Stomach (tissue), 9 donors: ENCODE measurements around the gene NR5A1. TPM values are rescaled to one million over a fixed set of nuclear protein-coding genes. Genes with fewer than 3 reads are reported as not detected.

ENCODE experiments used
- DNase-seq, 2 donors: peaks; one replicate each; pipeline versions ENCODE4 v3.0.0 to v3.0.0-alpha.2; 2013 to 2019
- H3K27ac ChIP-seq, 5 donors: fragments of 200-600 bp in 4 of 5; sonication (generic) in 4 of 5; one replicate each; pipeline ENCODE4 v1.5.1; 2013 to 2019; ENCODE audit warnings: mild to moderate bottlenecking in 1 of 5, moderate library complexity in 1 of 5
- H3K27me3 ChIP-seq, 3 donors: fragments of 200-600 bp; sonication (generic); one replicate each; pipeline ENCODE4 v1.5.1; 2017 to 2019; ENCODE audit warnings: mixed run types in 1 of 3
- H3K36me3 ChIP-seq, 4 donors: fragments of 200-600 bp; sonication (generic); 1 replicate in 3 of 4; 2 replicates in 1 of 4; pipeline ENCODE4 v1.5.1; 2016 to 2019
- H3K4me1 ChIP-seq, 4 donors: fragments of 200-600 bp; sonication (generic); one replicate each; pipeline ENCODE4 v1.5.1; 2016 to 2019
- H3K4me3 ChIP-seq, 4 donors: fragments of 200-600 bp; sonication (generic) in 3 of 4; one replicate each; pipeline ENCODE4 v1.5.1; 2016 to 2019; ENCODE audit warnings: mild to moderate bottlenecking in 1 of 4
- H3K9me3 ChIP-seq, 4 donors: fragments of 200-600 bp; sonication (generic); one replicate each; pipeline ENCODE4 v1.5.1; 2016 to 2019
- CTCF ChIP-seq, 7 experiments: fragments of 450-650 bp in 4 of 7; fragments of 200-600 bp in 3 of 7; sonication (generic) in 3 of 7; IDR thresholded peaks; one replicate each; pipeline ENCODE4 v1.5.1; 2016 to 2019; ENCODE audit warnings: antibody characterized with exemption in 7 of 7, control low read depth in 2 of 7, mild to moderate bottlenecking in 1 of 7
- EP300 ChIP-seq: sonication (generic); formaldehyde crosslinking; IDR thresholded peaks from one replicate; pipeline ENCODE4 v1.6.1; 2017; ENCODE audit warnings: antibody characterized with exemption
- POLR2A ChIP-seq, 4 donors: fragments of 450-650 bp; IDR thresholded peaks; one replicate each; pipeline ENCODE4 v1.6.1; 2016; ENCODE audit warnings: antibody characterized with exemption in 4 of 4, control low read depth in 2 of 4, mild to moderate bottlenecking in 1 of 4, moderate library complexity in 1 of 4
- POLR2AphosphoS5 ChIP-seq, 3 donors: sonication (generic); formaldehyde crosslinking; IDR thresholded peaks; one replicate each; pipeline ENCODE4 v1.6.1; 2016; ENCODE audit warnings: antibody characterized with exemption in 3 of 3
- WGBS, 5 donors: extraction: QIAGEN DNeasy Blood & Tissue Kit in 3 of 5; methylation state at CpG; one replicate each; pipeline versions ENCODE4 v1.1.5 to v1.1.7; 2013 to 2018; 5-methylcytosine and 5-hydroxymethylcytosine counted together
- intact Hi-C: fragments of 100-400 bp; cut with DNase I; formaldehyde crosslinking; loops from one replicate; pipeline ENCODE4 v1.15.1; 2023; ENCODE audit warnings: low total_unique reads
- polyA plus RNA-seq, 3 donors: library from polyadenylated mRNA; stranded (reverse); fragments of 200-250 nt; gene quantifications; one replicate each; pipeline ENCODE4 v1.2.3, GENCODE V29; 2013
- total RNA-seq, 5 donors: library from RNA; depleted of rRNA; stranded (reverse); fragments of >200 nt; gene quantifications; one replicate each; pipeline versions ENCODE4 v1.1.0 to v1.2.3, GENCODE V29; 2014 to 2016
- donor health status: healthy with polysubstance abuse.
- donor health status: Bipolar disorder and iron deficiency.
- donor health status: healthy.

NR5A1 gene
- total and polyA plus RNA-seq, 8 donors: 0.03 to 2.4 TPM; not detected in 6

- H3K27me3 ChIP-seq: peaks cover 30 to 95% (median 59%) of the 10 kb centered on the region in 3 donors
- DNase-seq: no peak
- H3K4me1 ChIP-seq: peaks cover 12 to 24% (median 19%) of the 10 kb centered on the region in 4 donors
- H3K4me3 ChIP-seq: no peak overlapping the region
- intact Hi-C loops: no loop called here
- TF ChIP-seq CTCF (IDR thresholded peaks at IDR 0.05): no peak
- no peak for TF ChIP-seq EP300
- no peak for TF ChIP-seq POLR2AphosphoS5 (IDR thresholded peaks at IDR 0.05)
- no peak for TF ChIP-seq POLR2A (IDR thresholded peaks at IDR 0.05)
- no peaks in the 10 kb centered on the region for H3K9me3 ChIP-seq
- H3K36me3 ChIP-seq: no peaks in the 10 kb centered on the region
- 62 to 76% (median 64%) methylated on average over 11 to 12 of the region's 12 CpGs for WGBS, 5 donors
- no peak overlapping the region for H3K27ac ChIP-seq
Observed at GRCh38 chr9:124500796-124501611, 6.2 kb downstream of the NR5A1 start.

DNA sequence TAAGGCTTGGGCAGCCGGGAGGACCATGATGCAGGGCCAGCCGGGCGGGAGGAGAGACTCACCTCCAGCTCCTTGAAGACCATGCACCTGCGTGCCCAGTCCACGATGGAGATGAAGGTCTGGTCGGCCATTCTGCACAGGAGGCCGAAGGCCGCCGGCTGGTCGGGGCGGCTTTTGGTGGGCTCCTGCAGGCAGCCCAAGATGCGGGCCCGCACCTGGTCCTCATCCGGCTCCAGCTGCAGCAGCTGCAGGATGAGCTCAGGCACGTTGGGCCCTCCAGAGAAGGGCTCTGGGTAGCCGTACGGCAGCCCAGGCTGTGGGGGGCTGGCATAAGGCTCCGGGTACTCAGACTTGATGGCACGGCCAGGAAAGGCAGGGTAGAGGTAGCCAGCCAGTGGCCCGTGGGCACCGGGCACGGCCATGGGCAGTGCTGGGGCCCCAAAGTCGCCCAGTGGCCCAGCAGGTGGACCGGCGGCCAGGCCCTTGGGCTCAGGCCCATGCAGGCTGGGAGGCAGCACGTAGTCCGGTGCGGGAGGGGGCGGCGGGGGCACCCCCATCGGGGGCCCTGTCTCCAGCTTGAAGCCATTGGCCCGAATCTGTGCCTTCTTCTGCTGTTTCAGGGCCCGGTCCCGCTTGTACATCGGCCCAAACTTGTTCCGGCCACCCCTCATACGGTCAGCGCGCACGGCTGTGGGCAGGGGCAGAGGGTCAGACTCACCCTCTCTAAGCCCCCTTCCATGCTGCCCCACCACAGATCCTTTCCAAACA lies 7.0 kb downstream of the NR5A1 start:
- 87 to 93% (median 90%) methylated on average over 25 to 40 of the region's 40 CpGs for WGBS, 5 donors
- H3K4me3 ChIP-seq: no peak overlapping the region
- H3K27me3 ChIP-seq: peaks cover 27 to 94% (median 51%) of the 10 kb centered on the region in 3 donors
- DNase-seq: no peak
- no peak overlapping the region for H3K27ac ChIP-seq
- intact Hi-C loops: no loop called here
- H3K4me1 ChIP-seq: peaks cover 12 to 24% (median 18%) of the 10 kb centered on the region in 4 donors
- no peaks in the 10 kb centered on the region for H3K36me3 ChIP-seq
- no peak for TF ChIP-seq POLR2A (IDR thresholded peaks at IDR 0.05)
- TF ChIP-seq EP300: no peak
- TF ChIP-seq POLR2AphosphoS5 (IDR thresholded peaks at IDR 0.05): no peak
- TF ChIP-seq CTCF (IDR thresholded peaks at IDR 0.05): no peak
- H3K9me3 ChIP-seq: no peaks in the 10 kb centered on the region

DNA sequence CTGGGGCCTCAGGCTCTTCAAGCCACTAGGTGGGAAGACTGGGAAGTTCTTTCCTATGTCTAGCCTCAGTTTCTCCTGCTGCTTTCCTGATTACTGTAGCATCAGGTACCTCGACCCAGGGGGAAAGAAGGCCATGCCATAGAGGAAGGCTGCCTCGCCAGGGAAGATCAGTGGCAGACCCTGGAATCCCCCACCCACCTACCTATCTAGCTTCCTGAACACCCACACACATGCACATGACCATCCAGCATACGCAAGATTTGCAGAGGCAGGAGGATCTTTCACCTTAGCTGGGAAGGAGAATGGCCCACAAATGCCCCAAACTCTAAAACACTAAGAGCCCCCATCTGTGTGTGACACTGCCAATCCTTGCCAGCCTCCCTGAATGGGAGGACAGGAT lies 8.0 kb downstream of the NR5A1 start:
- Histone ChIP-seq H3K9me3 (no peaks in the 10 kb centered on the region), H3K36me3 (no peaks in the 10 kb centered on the region), H3K27me3 (peaks cover 21 to 93% (median 43%) of the 10 kb centered on the region in 3 donors), H3K27ac (no peak overlapping the region), H3K4me1 (peaks cover 8 to 16% (median 12%) of the 10 kb centered on the region in 4 donors), H3K4me3 (no peak overlapping the region)
- no peak for TF ChIP-seq EP300
- no peak for TF ChIP-seq CTCF (IDR thresholded peaks at IDR 0.05)
- TF ChIP-seq POLR2AphosphoS5 (IDR thresholded peaks at IDR 0.05): no peak
- no peak for TF ChIP-seq POLR2A (IDR thresholded peaks at IDR 0.05)
- intact Hi-C loops: no loop called here
- no peak for DNase-seq
- 59 to 72% (median 68%) methylated on average over 2 to 3 of the region's 3 CpGs for WGBS, 5 donors

DNA sequence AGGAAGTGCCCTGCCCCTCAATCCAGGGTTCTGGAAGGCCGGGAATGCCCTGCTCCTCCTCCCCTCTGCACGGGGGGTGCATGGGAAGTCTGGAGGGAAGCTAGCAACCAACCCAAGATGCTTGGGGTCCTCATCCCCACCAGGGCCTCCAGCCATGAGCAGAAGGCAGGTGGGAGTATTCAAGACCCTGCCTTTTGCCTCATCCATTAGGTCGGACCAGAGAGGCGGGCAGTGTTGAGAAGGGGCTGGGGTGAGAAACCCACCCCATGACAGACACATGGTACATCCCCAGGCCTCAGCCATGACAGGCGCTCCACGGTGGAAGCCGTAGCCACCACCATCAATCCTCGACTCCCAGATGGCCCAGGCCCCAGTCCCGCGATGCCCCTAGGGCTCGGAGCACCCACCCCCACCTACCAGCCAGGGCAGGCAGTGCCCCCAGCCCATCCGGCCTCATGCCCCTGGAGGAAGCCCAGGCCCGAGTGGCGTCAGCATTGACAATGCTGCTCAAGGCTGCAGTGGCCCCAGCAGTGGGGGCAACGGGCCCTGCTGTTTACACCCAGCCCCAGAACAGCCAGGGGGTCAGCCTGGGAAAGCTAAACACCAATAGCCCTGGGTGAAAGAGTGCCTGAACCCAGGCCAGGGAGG lies 8.6 kb downstream of the NR5A1 start:
- WGBS, 5 donors: 69 to 79% (median 75%) methylated on average over 7 to 15 of the region's 15 CpGs
- no peaks in the 10 kb centered on the region for H3K36me3 ChIP-seq
- TF ChIP-seq EP300 (no peak), POLR2A (IDR thresholded peaks at IDR 0.05) (no peak), CTCF (IDR thresholded peaks at IDR 0.05) (no peak), POLR2AphosphoS5 (IDR thresholded peaks at IDR 0.05) (no peak)
- no peaks in the 10 kb centered on the region for H3K9me3 ChIP-seq
- no peak for DNase-seq
- H3K27ac ChIP-seq: no peak overlapping the region
- H3K4me1 ChIP-seq: peaks cover 3 to 10% (median 7%) of the 10 kb centered on the region in 4 donors
- no peak overlapping the region for H3K4me3 ChIP-seq
- intact Hi-C loops: no loop called here
- H3K27me3 ChIP-seq: peaks cover 15 to 87% (median 37%) of the 10 kb centered on the region in 3 donors
